ENCODE measurements around the gene MS4A14.
"Not testable (repeated sequence)": the region's sequence is repeated elsewhere in the genome, so short reads cannot be mapped to it uniquely, and the experiment has no call there.

Gene MS4A14

DNA sequence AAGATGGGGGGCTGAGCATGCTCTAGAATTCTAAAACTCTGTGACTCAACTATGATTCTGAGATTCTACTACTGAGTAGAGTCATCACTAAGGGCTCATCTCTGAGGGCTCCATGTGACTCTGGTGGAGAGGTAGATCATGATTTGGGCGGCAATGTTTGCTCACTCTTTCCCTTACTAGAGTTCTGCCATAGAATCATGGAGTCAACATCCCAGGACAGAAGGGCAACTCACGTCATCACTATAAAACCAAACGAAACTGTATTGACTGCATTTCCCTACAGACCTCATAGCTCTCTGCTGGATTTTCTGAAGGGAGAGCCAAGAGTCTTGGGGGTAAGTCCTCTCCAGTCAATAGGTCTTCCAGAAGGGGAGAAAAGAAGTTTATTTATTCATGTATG is at the start of gene MS4A14:
Gene MS4A14, plus strand, starts transcription at position 78 of the 400 bp plus-strand sequence. Its CDS starts 120 bp downstream, at position 198.
- DNase-seq (ENCODE audit: low spot score) = no peak

- no peak for DNase-seq (ENCODE audit: low spot score)
These were observed 49.0 kb upstream of the MS4A14 start for GRCh38 chr11:60347084-60347797.

DNA sequence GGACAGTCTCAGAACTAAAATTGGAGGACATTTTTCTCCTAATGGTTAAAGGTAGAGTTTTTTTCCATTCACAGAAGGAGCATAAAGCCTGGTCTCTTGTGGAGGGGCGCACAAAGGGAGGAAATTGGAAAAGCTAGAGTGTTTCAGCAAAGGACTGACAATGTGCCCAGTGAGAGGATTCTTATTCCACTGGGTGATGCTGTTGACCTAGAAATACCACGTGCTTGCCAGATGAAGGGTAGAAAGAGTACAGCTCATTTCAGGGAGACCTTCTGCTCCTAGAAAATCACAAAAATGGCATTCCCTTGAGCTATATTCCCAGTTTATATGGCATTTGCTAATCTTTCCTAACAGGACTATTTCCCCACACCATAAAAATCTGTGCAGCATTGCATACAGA is 48.1 kb upstream of the MS4A14 start:
- no peak for DNase-seq (ENCODE audit: low spot score)

DNA sequence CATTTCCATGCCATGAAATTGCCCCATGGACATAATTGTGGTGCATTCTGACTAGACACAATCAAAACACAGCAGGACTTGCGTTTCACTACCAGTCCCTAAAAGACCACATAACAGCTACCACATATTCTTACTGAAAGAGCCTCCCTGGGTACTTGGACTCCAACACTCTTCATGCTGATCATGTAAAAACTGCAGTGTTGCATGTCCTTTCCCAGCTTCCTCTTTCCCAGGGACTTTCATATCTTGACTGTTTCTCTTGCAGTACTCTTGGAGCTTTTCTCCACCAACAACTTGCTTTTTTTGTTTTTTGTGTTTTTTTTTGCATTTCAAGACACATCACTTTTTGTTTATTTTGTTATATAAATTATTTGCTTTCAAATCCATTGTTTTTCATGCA is 46.3 kb upstream of the MS4A14 start:
- DNase-seq (ENCODE audit: low spot score) = no peak

- no peak for DNase-seq (ENCODE audit: low spot score)
These were observed 38.5 kb upstream of the MS4A14 start for GRCh38 chr11:60357771-60358170.

- DNase-seq (ENCODE audit: low spot score) = no peak
These were observed 35.6 kb upstream of the MS4A14 start for GRCh38 chr11:60360621-60361020.

- DNase-seq (ENCODE audit: low spot score) = no peak
These were observed 34.0 kb upstream of the MS4A14 start for GRCh38 chr11:60362241-60362640.

DNA sequence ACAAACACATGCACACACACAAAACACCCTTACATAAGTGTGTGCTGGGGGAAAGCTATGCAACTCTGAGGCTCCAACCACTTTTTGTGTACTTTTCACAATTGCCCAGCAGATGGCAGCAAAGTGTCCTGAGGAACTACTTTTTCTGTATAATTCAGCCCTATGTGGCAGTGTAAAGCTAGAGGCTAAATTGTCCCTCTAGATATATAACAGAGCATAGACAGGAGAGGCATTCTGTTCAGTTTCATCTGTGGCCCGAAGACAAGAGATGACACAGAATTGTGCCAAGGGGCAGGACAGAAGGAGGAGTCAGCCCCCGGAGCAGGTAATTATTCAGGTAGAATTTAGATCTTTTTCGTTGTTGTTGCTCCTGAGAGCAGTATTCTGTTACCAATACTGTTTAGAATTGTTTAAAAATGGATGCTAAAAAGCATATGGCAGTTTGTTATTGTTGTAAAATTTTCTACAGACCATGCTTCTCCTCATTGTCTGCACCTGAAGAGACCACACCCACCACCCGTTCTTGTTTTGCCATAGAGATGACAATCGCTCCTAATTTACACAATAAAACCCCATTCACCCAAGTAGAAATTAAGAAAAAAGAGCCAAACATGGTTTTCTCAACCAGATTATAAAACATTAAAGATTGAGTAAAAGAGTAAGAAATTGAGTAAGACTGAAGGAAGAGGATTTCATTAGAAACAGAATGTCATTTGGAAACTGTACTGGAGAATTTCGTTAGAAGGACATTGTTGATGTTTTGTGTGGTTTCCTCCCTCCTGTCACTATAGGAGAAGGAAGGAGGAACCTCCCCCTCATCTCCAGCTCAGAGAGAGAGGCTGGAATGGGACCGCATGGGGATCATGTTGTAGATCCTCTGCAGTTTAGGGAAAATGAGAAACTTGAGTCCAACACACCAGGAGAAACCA is 32.5 kb upstream of the MS4A14 start:
- DNase-seq (ENCODE audit: low spot score) = peak; percentile 63

DNA sequence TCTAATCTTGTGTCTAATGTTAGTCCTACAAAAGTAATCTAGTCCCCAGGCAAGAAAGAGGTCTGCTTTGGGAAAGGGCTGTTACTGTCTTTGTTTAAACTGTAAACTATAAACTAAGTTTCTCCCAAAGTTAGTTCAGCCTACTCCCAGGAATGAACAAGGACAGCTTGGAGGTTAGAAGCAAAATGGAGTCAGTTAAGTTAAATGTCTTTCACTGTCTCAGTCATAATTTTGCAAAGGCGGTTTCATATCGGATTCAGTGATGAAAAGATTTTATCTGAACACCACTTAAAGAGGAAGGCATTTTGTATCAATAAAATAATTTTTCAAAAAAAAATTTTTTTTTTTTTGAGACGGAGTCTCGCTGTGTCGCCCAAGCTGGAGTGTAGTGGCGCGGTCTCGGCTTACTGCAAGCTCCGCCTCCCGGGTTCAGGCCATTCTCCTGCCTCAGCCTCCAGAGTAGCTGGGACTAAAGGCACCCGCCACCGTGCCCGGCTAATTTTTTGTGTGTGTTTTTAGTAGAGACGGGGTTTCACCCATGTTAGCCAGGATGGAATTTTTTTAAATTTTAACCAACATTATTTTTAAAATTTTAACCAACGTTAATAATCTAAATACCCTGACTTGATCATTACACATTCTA is 29.9 kb upstream of the MS4A14 start:
- DNase-seq (ENCODE audit: low spot score) = not testable (repeated sequence)

- DNase-seq (ENCODE audit: low spot score) = no peak
These were observed 29.2 kb upstream of the MS4A14 start for GRCh38 chr11:60367009-60367408.

DNA sequence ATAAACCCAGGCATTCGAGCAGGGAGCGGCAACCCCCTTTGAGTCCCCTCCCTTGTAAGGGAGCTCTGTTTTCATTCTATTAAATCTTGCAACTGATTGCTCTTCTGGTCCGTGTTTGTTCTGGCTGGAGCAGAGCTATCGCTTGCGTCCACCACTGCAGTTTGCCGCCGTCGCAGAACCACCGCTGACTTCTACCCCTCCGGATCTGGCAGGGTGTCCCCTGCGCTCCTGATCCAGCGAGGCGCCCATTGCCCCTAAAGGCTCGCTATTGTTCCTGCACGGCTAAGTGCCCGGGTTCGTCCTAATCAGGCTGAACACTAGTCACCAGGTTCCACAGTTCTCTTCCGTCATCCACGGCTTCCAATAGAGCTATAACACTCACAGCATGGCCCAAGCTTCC is 28.4 kb upstream of the MS4A14 start:
- no peak for DNase-seq (ENCODE audit: low spot score)

GRCh38 chr11:60370252-60370810 is 25.9 kb upstream of the MS4A14 start:
- no peak for DNase-seq (ENCODE audit: low spot score)

- DNase-seq (ENCODE audit: low spot score) = no peak
These were observed 25.4 kb upstream of the MS4A14 start for GRCh38 chr11:60370811-60371298.

- DNase-seq (ENCODE audit: low spot score) = no peak
These were observed 24.9 kb upstream of the MS4A14 start for GRCh38 chr11:60371386-60371785.

- DNase-seq (ENCODE audit: low spot score) = no peak
These were observed 24.4 kb upstream of the MS4A14 start for GRCh38 chr11:60371854-60372253.

- no peak for DNase-seq (ENCODE audit: low spot score)
These were observed 23.5 kb upstream of the MS4A14 start for GRCh38 chr11:60372767-60373166.

DNA sequence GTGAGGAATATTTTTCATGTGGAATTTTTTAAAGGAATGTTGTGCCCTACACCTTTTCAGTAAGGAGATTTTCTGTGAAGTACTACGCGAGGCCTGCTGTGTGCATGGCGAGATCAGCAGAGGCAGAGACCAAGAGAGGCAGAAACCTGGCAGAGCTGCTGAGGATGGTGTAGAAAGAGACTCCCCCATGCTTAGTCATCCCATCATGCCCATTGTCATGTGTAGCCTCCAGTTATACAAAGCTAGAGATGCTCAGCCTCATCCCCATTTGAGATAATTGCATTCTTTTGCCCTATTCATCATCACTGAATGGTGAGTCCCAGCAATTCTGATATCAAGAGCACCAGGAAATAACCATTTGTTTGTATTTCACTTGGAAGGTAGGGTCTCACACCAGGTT is 20.9 kb upstream of the MS4A14 start:
- no peak for DNase-seq (ENCODE audit: low spot score)

GRCh38 chr11:60376601-60377000 is 19.7 kb upstream of the MS4A14 start:
- DNase-seq (ENCODE audit: low spot score) = no peak

GRCh38 chr11:60377401-60378136 is 18.7 kb upstream of the MS4A14 start:
- no peak for DNase-seq (ENCODE audit: low spot score)

DNA sequence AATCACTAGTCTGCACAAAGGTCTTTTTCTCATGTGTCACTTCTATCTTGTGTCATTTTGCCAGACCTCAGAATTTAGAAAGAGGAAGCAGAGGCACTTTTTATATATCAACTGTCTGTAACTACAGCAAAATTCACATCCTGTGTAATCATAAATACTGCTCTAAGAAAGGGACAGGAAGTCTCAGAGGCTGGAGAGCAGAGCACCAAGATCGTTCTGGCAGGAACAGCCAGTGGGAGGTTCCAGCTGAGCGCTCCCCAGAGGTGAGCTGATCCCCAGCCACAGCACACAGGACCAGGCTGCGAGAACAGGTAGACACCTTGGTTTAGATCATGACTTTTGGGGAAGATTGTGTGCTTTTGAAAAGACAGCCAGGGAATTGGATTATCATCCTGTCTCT is 17.9 kb upstream of the MS4A14 start, which contains the start of gene MS4A7:
Gene MS4A7, plus strand, starts transcription at position 179 of the 400 bp plus-strand sequence. CDS start 4,610 bp downstream, outside the sequence.
- DNase-seq (ENCODE audit: low spot score) = no peak

DNA sequence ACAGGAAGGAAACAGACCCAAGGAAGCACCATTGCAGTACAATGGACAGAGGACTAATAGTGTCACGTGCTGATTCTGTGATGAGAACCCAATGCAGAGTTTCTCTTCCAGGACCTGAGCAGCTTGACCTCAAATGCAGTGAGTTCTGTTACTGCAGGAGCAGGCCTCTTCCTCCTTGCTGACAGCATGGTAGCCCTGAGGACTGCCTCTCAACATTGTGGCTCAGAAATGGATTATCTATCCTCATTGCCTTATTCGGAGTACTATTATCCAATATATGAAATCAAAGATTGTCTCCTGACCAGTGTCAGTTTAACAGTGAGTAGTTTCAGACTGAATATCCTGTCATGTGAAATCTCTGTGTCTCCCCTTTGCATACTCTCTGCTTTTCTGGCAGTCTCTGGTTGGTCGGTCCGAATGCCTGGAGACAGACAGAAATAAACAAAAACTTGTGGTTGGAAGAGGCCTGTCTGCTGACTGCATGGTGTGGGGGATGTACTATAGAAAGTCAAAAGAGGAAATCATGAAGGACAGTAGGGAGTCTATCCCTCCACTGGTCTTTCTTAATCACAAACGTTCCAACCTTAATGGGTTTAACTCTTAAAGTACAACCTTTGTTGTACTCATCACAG is 6.9 kb upstream of the MS4A14 start:
- DNase-seq (ENCODE audit: low spot score) = no peak

Measured in RKO (cell line).